Adipose tissue (tissue), 3 donors: ENCODE results near the gene DNM3. TPM values are rescaled to one million over a fixed set of nuclear protein-coding genes. Genes with fewer than 3 reads are reported as not detected.
A peak's percentile ranks its signal among the peaks of the same experiment; 100 is the strongest.
"Not testable (repeated sequence)": the region's sequence is repeated elsewhere in the genome, so short reads cannot be mapped to it uniquely, and the experiment has no call there.

ENCODE experiments used
- H3K27ac ChIP-seq: one replicate; pipeline ENCODE4 v1.5.1; 2013; ENCODE audit warnings: low read depth, low read length
- WGBS, 3 donors: extraction: QIAGEN DNeasy Blood & Tissue Kit; methylation state at CpG; one replicate each; pipeline ENCODE4 v1.1.7; 2013; 5-methylcytosine and 5-hydroxymethylcytosine counted together
- polyA plus RNA-seq, 3 donors: library from polyadenylated mRNA; stranded (reverse); fragments of 200-250 nt; gene quantifications; one replicate each; pipeline ENCODE4 v1.2.3, GENCODE V29; 2013
- donor health status: healthy with polysubstance abuse.
- donor health status: Bipolar disorder and iron deficiency.
- donor health status: healthy.

DNM3 gene
- 1 to 10 TPM in 2 of 3 donors, under 1 TPM in 1; 0.37 to 3.0 (median 2.1) TPM for polyA plus RNA-seq

GRCh38 chr1:171841050-171841910 lies at the start of gene DNM3:
Gene DNM3, plus strand, starts transcription at chr1:171841498. Its CDS starts 159 bp downstream, at chr1:171841657.
- WGBS, 3 donors: 1 to 2% (median 1%) methylated on average over 81 to 85 of the region's 85 CpGs
- H3K27ac ChIP-seq: peak within 1 kb of the TSS; percentile 9

GRCh38 chr1:171792656-171793369 lies 48.5 kb upstream of the DNM3 start:
- 90 to 95% (median 93%) methylated on average over 7 of the region's 7 CpGs for WGBS, 3 donors
- H3K27ac ChIP-seq: no peak overlapping the region

- 96 to 100% (median 100%) methylated on average over 1 of the region's 1 CpG for WGBS, 3 donors
- H3K27ac ChIP-seq: no peak overlapping the region
Measured at GRCh38 chr1:171793636-171794035, 47.7 kb upstream of the DNM3 start.

- WGBS, 3 donors: 90 to 94% (median 92%) methylated on average over 4 of the region's 4 CpGs
Measured at GRCh38 chr1:171794085-171794484, 47.2 kb upstream of the DNM3 start.

GRCh38 chr1:171796592-171796991 lies 44.7 kb upstream of the DNM3 start:
- WGBS, 3 donors: 70 to 91% (median 89%) methylated on average over 5 of the region's 5 CpGs
- H3K27ac ChIP-seq: no peak overlapping the region

More at GRCh38 chr1:171794085-171794484, 47.2 kb upstream of the DNM3 start:
- no peak overlapping the region for H3K27ac ChIP-seq

GRCh38 chr1:171798311-171798710 lies 43.0 kb upstream of the DNM3 start:
- no peak overlapping the region for H3K27ac ChIP-seq
- 89 to 94% (median 92%) methylated on average over 3 of the region's 3 CpGs for WGBS, 3 donors

GRCh38 chr1:171798765-171799164 lies 42.5 kb upstream of the DNM3 start:
- H3K27ac ChIP-seq: no peak overlapping the region
- 76 to 88% (median 83%) methylated on average over 3 of the region's 3 CpGs for WGBS, 3 donors

GRCh38 chr1:171799166-171799565 lies 42.1 kb upstream of the DNM3 start:
- WGBS, 3 donors: 38 to 60% (median 55%) methylated on average over 4 of the region's 4 CpGs
- H3K27ac ChIP-seq: no peak overlapping the region

- H3K27ac ChIP-seq: not testable (repeated sequence)
- WGBS, 3 donors: 90 to 95% (median 90%) methylated on average over 2 of the region's 2 CpGs
Measured at GRCh38 chr1:171799698-171800097, 41.6 kb upstream of the DNM3 start.

- no peak overlapping the region for H3K27ac ChIP-seq
- WGBS, 3 donors: 90 to 93% (median 92%) methylated on average over 3 of the region's 3 CpGs
Measured at GRCh38 chr1:171800342-171800741, 41.0 kb upstream of the DNM3 start.

- WGBS, 3 donors: 66 to 69% (median 69%) methylated on average over 3 of the region's 3 CpGs
Measured at GRCh38 chr1:171800851-171801250, 40.4 kb upstream of the DNM3 start.

GRCh38 chr1:171801487-171801891 lies 39.8 kb upstream of the DNM3 start:
- WGBS, 3 donors: 3 to 9% (median 8%) methylated on average over 2 of the region's 2 CpGs
- H3K27ac ChIP-seq: no peak overlapping the region

More at GRCh38 chr1:171800851-171801250, 40.4 kb upstream of the DNM3 start:
- H3K27ac ChIP-seq: no peak overlapping the region

- WGBS, 3 donors: 91 to 97% (median 94%) methylated on average over 3 of the region's 3 CpGs
Measured at GRCh38 chr1:171802207-171802606, 39.1 kb upstream of the DNM3 start.

GRCh38 chr1:171803045-171803444 lies 38.3 kb upstream of the DNM3 start:
- 10 to 56% (median 14%) methylated on average over 2 of the region's 2 CpGs for WGBS, 3 donors
- no peak overlapping the region for H3K27ac ChIP-seq

More at GRCh38 chr1:171802207-171802606, 39.1 kb upstream of the DNM3 start:
- H3K27ac ChIP-seq: no peak overlapping the region

- WGBS, 3 donors: 92 to 93% (median 93%) methylated on average over 17 of the region's 17 CpGs
- no peak overlapping the region for H3K27ac ChIP-seq
Measured at GRCh38 chr1:171803461-171804022, 37.8 kb upstream of the DNM3 start.

GRCh38 chr1:171805395-171806115 lies 35.7 kb upstream of the DNM3 start:
- WGBS, 3 donors: 65 to 73% (median 68%) methylated on average over 9 of the region's 9 CpGs
- no peak overlapping the region for H3K27ac ChIP-seq

- WGBS, 3 donors: 69 to 83% (median 80%) methylated on average over 4 of the region's 4 CpGs
- H3K27ac ChIP-seq: no peak overlapping the region
Measured at GRCh38 chr1:171807556-171807955, 33.7 kb upstream of the DNM3 start.

- 74 to 83% (median 76%) methylated on average over 2 of the region's 2 CpGs for WGBS, 3 donors
Measured at GRCh38 chr1:171809834-171810233, 31.5 kb upstream of the DNM3 start.

More at GRCh38 chr1:171809834-171810233, 31.5 kb upstream of the DNM3 start:
- no peak overlapping the region for H3K27ac ChIP-seq
